ENCODE data around the gene HDAC4. TPM values are rescaled to one million over a fixed set of nuclear protein-coding genes. Genes with fewer than 3 reads are reported as not detected.
A peak's percentile ranks its signal among the peaks of the same experiment; 100 is the strongest.

HDAC4 gene
- total RNA-seq, 8 experiments from 2014 or later: 12.2 to 55.7 (median 18.1) TPM

DNA sequence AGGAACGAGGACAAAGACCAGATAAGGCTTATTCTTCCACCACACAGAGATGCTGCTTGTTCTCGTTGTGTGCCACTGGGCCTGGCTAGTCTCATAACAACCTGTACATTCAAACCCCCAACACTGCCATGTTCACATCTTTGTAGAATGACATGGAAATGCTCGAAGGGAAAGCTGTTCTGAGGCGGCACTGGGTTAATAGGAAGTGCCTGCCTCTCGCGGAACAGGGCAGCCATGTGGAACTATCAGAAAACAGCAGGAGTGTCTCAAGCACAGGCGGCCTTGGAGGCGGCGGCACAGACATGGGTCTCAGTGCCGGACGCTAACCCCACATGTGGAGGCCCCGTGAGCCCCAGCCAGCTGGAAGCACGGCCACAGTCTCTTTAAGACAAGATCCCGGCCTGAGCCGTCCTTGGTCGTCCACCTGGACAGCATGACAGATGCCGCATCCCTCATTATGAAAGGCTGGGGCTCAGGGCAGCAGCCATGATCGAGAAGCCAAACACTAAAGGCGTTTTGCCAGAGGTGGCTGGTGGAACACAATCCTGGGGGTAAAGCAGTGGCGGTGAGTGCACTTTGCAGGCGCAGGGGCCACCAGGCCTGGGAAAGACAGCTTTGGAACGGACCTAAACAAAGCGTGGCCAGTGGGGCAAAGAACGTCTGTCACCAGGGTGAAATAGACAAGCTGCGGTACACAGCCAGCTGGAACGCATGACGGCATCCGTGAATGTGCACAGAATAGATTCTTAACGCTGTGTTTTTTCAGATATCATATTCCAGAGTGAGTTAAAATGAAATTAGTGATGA lies 161.0 kb downstream of the HDAC4 start:
- in situ Hi-C loops (cut with MboI; ENCODE audit: low pct_unique_long_range_greater_than_20kb in 2 of 9, low sequenced_read_pairs in 9 of 9, unreplicated experiment in 9 of 9): no loop called here
- peak in 6 of 8 experiments; percentile 50 to 72 (median 60) for ATAC-seq (replicated peaks in 6 of 8)
- Histone ChIP-seq H3K27ac (peak overlapping the region; percentile 36 to 66), H3K4me1 (replicated peaks in 1 of 2) (peaks cover 23 to 28% of the 10 kb centered on the region in 2 donors), H3K4me3 (no peak overlapping the region)
- 57 to 100% (median 80%) methylated on average over 1 to 15 of the region's 29 CpGs; no CpG with 5 or more reads in 1 of the 10 experiments for WGBS, 10 experiments

DNA sequence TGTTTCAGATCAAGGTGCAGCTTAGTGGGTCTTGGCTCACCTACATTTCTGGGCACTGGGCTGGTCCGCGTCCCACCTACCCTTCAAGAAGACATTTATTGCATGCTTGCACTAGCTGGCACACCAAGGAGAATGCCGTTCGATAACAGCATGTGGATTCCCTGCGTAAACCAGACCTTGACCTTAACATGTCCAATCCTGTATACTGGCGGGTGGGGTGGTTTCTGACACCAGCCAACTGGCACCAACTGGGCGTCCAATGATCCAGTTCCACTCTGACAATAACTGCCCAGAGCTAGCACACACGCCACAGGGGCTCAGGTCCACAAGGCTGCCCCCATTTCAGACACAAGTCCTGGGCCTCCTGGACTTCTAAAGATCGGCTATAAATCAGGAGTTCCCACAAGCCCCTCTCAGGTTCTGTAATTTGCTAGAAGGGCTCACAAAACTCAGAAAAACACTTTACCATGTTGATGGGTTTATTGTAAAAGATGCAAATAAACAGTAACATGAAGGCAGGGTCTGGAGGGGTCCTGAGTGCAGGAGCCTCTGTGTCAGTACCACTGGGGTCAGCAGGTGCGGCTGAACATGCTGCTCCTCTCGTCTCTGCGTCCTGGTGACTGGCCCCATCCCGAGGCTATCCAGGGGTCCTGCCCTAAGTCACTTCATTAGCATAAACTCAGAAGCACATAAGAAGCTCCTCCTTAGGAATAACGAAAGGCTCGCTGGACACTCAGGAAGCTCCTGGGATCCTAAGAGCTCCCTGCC lies 161.8 kb downstream of the HDAC4 start:
- H3K4me1 ChIP-seq (replicated peaks in 1 of 2): peaks cover 23 to 28% of the 10 kb centered on the region in 2 donors
- H3K27ac ChIP-seq: peak overlapping the region; percentile 36 to 66
- no peak for ATAC-seq (replicated peaks in 6 of 8)
- 91 to 100% (median 97%) methylated on average over 1 to 10 of the region's 15 CpGs; no CpG with 5 or more reads in 1 of the 10 experiments for WGBS, 10 experiments
- in situ Hi-C loops (cut with MboI; ENCODE audit: low pct_unique_long_range_greater_than_20kb in 2 of 9, low sequenced_read_pairs in 9 of 9, unreplicated experiment in 9 of 9): no loop called here
- no peak overlapping the region for H3K4me3 ChIP-seq

GRCh38 chr2:239238381-239238780 lies 162.4 kb downstream of the HDAC4 start:
- H3K27ac ChIP-seq: no peak overlapping the region
- in situ Hi-C loops (cut with MboI; ENCODE audit: low pct_unique_long_range_greater_than_20kb in 2 of 9, low sequenced_read_pairs in 9 of 9, unreplicated experiment in 9 of 9): no loop called here
- ATAC-seq (replicated peaks in 6 of 8): no peak
- no peak overlapping the region for H3K4me3 ChIP-seq
- WGBS, 10 experiments: 90 to 100% (median 100%) methylated on average over 2 to 3 of the region's 5 CpGs; no CpG with 5 or more reads in 6 of the 10 experiments
- peaks cover 28 to 30% of the 10 kb centered on the region in 2 donors for H3K4me1 ChIP-seq (replicated peaks in 1 of 2)

- H3K4me3 ChIP-seq: no peak overlapping the region
- in situ Hi-C loops (cut with MboI; ENCODE audit: low pct_unique_long_range_greater_than_20kb in 2 of 9, low sequenced_read_pairs in 9 of 9, unreplicated experiment in 9 of 9): no loop called here
- no peak for ATAC-seq (replicated peaks in 6 of 8)
- H3K4me1 ChIP-seq (replicated peaks in 1 of 2): peaks cover 28 to 31% of the 10 kb centered on the region in 2 donors
- H3K27ac ChIP-seq: no peak overlapping the region
- WGBS, 10 experiments: 20 to 100% (median 95%) methylated on average over 1 to 8 of the region's 9 CpGs; no CpG with 5 or more reads in 3 of the 10 experiments
These were observed 164.0 kb downstream of the HDAC4 start for GRCh38 chr2:239236808-239237205.

GRCh38 chr2:239236043-239236807 lies 164.6 kb downstream of the HDAC4 start:
- peak in 1 of 8 experiments; percentile 19 for ATAC-seq (replicated peaks in 6 of 8)
- WGBS, 10 experiments: 55 to 100% (median 90%) methylated on average over 1 to 10 of the region's 20 CpGs; no CpG with 5 or more reads in 2 of the 10 experiments
- in situ Hi-C loops (cut with MboI; ENCODE audit: low pct_unique_long_range_greater_than_20kb in 2 of 9, low sequenced_read_pairs in 9 of 9, unreplicated experiment in 9 of 9): no loop called here
- H3K27ac ChIP-seq: no peak overlapping the region
- H3K4me3 ChIP-seq: no peak overlapping the region
- peaks cover 26 to 31% of the 10 kb centered on the region in 2 donors for H3K4me1 ChIP-seq (replicated peaks in 1 of 2)

DNA sequence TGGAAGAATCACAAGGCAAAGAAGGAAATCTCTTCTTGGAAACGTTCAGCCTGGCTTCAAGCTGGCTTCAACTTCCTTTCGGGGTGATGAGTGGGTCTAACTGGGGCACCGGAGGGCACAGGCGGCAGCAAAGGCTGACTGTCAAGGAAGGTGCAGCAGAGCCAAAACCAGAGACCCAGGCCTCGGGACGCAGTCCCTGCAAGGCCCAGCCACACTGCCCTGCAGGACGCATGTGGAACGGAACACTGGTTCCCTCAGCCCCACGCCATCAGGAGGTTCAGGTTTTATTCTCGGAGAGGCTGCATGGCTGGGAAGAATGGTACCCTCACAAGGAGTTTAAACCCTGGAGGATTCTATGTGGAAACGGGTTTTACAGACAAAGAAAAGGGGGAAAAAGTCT lies 165.5 kb downstream of the HDAC4 start:
- Histone ChIP-seq H3K27ac (no peak overlapping the region), H3K4me1 (replicated peaks in 1 of 2) (peaks cover 17 to 23% of the 10 kb centered on the region in 2 donors), H3K4me3 (no peak overlapping the region)
- in situ Hi-C loops (cut with MboI; ENCODE audit: low pct_unique_long_range_greater_than_20kb in 2 of 9, low sequenced_read_pairs in 9 of 9, unreplicated experiment in 9 of 9): no loop called here
- 82 to 100% (median 97%) methylated on average over 1 to 10 of the region's 11 CpGs; no CpG with 5 or more reads in 1 of the 10 experiments for WGBS, 10 experiments
- ATAC-seq (replicated peaks in 6 of 8): no peak

GRCh38 chr2:239234191-239235175 lies 166.3 kb downstream of the HDAC4 start:
- ATAC-seq (replicated peaks in 6 of 8): peak in 5 of 8 experiments; percentile 25 to 96 (median 68)
- H3K4me3 ChIP-seq: no peak overlapping the region
- H3K4me1 ChIP-seq (replicated peaks in 1 of 2): peaks cover 9 to 21% of the 10 kb centered on the region in 2 donors
- 49 to 91% (median 85%) methylated on average over 2 to 14 of the region's 22 CpGs; no CpG with 5 or more reads in 2 of the 10 experiments for WGBS, 10 experiments
- no peak overlapping the region for H3K27ac ChIP-seq
- in situ Hi-C loops (cut with MboI; ENCODE audit: low pct_unique_long_range_greater_than_20kb in 2 of 9, low sequenced_read_pairs in 9 of 9, unreplicated experiment in 9 of 9): no loop called here

DNA sequence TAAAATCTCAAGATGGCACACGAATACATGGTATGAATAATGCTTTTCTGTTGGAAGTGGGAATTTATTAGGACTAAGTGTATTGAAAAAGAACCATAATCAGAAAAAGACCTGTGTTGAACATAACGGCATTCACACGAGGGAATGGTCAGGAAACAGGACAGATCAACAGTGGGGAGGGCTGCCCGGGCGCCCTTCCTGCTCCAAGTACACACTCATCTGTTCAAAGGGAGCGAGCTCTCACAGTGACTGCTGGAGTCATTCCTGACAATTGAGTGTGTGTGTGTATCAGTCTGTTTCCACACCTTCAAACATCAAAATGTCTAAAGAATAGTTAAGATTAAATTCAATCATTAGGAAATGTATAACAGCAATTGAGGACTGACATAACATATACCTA lies 167.2 kb downstream of the HDAC4 start:
- H3K27ac ChIP-seq: no peak overlapping the region
- ATAC-seq (replicated peaks in 6 of 8): no peak
- H3K4me1 ChIP-seq (replicated peaks in 1 of 2): peaks cover 2 to 17% of the 10 kb centered on the region in 2 donors
- no peak overlapping the region for H3K4me3 ChIP-seq
- in situ Hi-C loops (cut with MboI; ENCODE audit: low pct_unique_long_range_greater_than_20kb in 2 of 9, low sequenced_read_pairs in 9 of 9, unreplicated experiment in 9 of 9): no loop called here
- WGBS, 10 experiments: 78 to 100% (median 94%) methylated on average over 1 to 5 of the region's 6 CpGs; no CpG with 5 or more reads in 4 of the 10 experiments

GRCh38 chr2:239232195-239232578 lies 168.6 kb downstream of the HDAC4 start:
- peaks cover 2 to 17% of the 10 kb centered on the region in 2 donors for H3K4me1 ChIP-seq (replicated peaks in 1 of 2)
- WGBS, 10 experiments: 100% methylated on average over 1 of the region's 6 CpGs; no CpG with 5 or more reads in 8 of the 10 experiments
- H3K27ac ChIP-seq: no peak overlapping the region
- ATAC-seq (replicated peaks in 6 of 8): no peak
- in situ Hi-C loops (cut with MboI; ENCODE audit: low pct_unique_long_range_greater_than_20kb in 2 of 9, low sequenced_read_pairs in 9 of 9, unreplicated experiment in 9 of 9): no loop called here
- H3K4me3 ChIP-seq: no peak overlapping the region

GRCh38 chr2:239231231-239232194 lies 169.3 kb downstream of the HDAC4 start:
- no peak for ATAC-seq (replicated peaks in 6 of 8)
- peaks cover 3 to 17% of the 10 kb centered on the region in 2 donors for H3K4me1 ChIP-seq (replicated peaks in 1 of 2)
- WGBS, 10 experiments: 80 to 100% (median 90%) methylated on average over 1 to 7 of the region's 46 CpGs; no CpG with 5 or more reads in 6 of the 10 experiments
- H3K4me3 ChIP-seq: no peak overlapping the region
- no peak overlapping the region for H3K27ac ChIP-seq
- in situ Hi-C loops (cut with MboI; ENCODE audit: low pct_unique_long_range_greater_than_20kb in 2 of 9, low sequenced_read_pairs in 9 of 9, unreplicated experiment in 9 of 9): no loop called here

Data from motor neuron (in vitro differentiated cells).